DOHH2 (cell line): ENCODE results near the gene ADAM11.

ENCODE experiments used
- H3F3A ChIP-seq: fragments of 200-600 bp; sonication (generic), shearing (Covaris generic); 2 replicates; pipeline ENCODE4 v1.6.0; 2016; ENCODE audit warnings: antibody characterized with exemption, mild to moderate bottlenecking; ENCODE audit not compliant: control insufficient read depth, insufficient read depth
- H3K27ac ChIP-seq: fragments of 200-600 bp; sonication (generic); 2 replicates; pipeline ENCODE4 v1.5.1; 2014; ENCODE audit warnings: low read depth, mild to moderate bottlenecking, low read length, moderate library complexity
- H3K27me3 ChIP-seq: fragments of 200-600 bp; sonication (generic); 2 replicates; pipeline ENCODE4 v1.6.1; 2014; ENCODE audit warnings: mild to moderate bottlenecking, low read length, mixed read lengths; ENCODE audit not compliant: control insufficient read depth
- H3K36me3 ChIP-seq: fragments of 200-600 bp; sonication (generic); 2 replicates; pipeline ENCODE4 v1.6.1; 2014; ENCODE audit warnings: mild to moderate bottlenecking, low read length, moderate library complexity, mixed read lengths; ENCODE audit not compliant: control insufficient read depth
- H3K4me1 ChIP-seq: fragments of 200-600 bp; sonication (generic); 2 replicates; pipeline ENCODE4 v1.6.1; 2014; ENCODE audit warnings: mild to moderate bottlenecking, low read length, mixed read lengths; ENCODE audit not compliant: control insufficient read depth
- H3K4me2 ChIP-seq: fragments of 200-600 bp; sonication (generic); 2 replicates; pipeline ENCODE4 v1.6.0; 2014; ENCODE audit warnings: mild to moderate bottlenecking, low read length, moderate library complexity
- H3K4me3 ChIP-seq: fragments of 200-600 bp; sonication (generic); 2 replicates; pipeline ENCODE4 v1.5.1; 2014; ENCODE audit warnings: mild to moderate bottlenecking, low read length, mixed read lengths
- H3K79me2 ChIP-seq: fragments of 200-600 bp; sonication (generic); 2 replicates; pipeline ENCODE4 v1.6.1; 2014; ENCODE audit warnings: mild to moderate bottlenecking, low read length, mixed read lengths; ENCODE audit not compliant: control insufficient read depth
- H3K9me2 ChIP-seq: fragments of 200-600 bp; sonication (generic); replicated peaks from 2 replicates; pipeline ENCODE4 v1.6.1; 2014; ENCODE audit warnings: mild to moderate bottlenecking, low read length, mixed read lengths; ENCODE audit not compliant: control insufficient read depth
- H3K9me3 ChIP-seq: fragments of 200-600 bp; sonication (generic); 2 replicates; pipeline ENCODE4 v1.6.1; 2014; ENCODE audit warnings: antibody characterized with exemption, low read length, mixed read lengths; ENCODE audit not compliant: control insufficient read depth, insufficient read depth
- H4K20me1 ChIP-seq: fragments of 200-600 bp; sonication (generic); 2 replicates; pipeline ENCODE4 v1.6.0; 2014; ENCODE audit warnings: low read depth, mild to moderate bottlenecking, antibody characterized with exemption, low read length, moderate library complexity; ENCODE audit not compliant: control insufficient read depth, insufficient read depth
- EZH2phosphoT487 ChIP-seq: fragments of 200-600 bp; sonication (generic); IDR thresholded peaks from 2 replicates; pipeline ENCODE4 v1.6.1; 2017; ENCODE audit warnings: borderline replicate concordance, mild to moderate bottlenecking, antibody characterized with exemption, low read length, moderate library complexity, mixed read lengths
- TF ChIP-seq, protein P1 (sequence below): fragments of 200-600 bp; sonication (generic); IDR thresholded peaks from one replicate; pipeline ENCODE4 v1.5.1; 2014; ENCODE audit warnings: antibody characterized with exemption, mild to moderate bottlenecking, low read depth, low read length; ENCODE audit not compliant: poor library complexity, severe bottlenecking

The ADAM11 gene

DNA sequence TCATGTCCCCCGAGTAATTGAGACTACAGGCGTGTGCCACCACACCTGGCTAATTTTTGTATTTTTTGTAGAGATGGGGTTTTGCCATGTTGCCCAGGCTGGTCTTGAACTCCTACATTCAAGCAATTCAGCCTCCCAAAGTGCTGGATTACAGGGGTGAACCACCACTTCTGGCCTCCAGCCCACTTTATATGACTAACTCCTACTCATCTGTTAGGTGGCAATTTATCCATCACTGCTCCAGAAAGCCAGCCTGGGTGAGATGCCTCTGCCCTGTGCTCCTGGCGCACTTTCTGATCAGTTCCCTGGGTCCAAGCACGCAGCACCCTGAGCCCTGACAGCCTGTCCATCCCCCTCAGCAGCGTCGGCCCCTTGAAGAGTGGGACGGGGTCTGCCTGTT, 29.4 kb downstream of the ADAM11 start:
- no peaks in the 10 kb centered on the region for H3K27me3 ChIP-seq
- no peak overlapping the region for H3K4me3 ChIP-seq
- no peak overlapping the region for H3K4me2 ChIP-seq
- H3K79me2 ChIP-seq, result no peaks in the 10 kb centered on the region
- no peaks in the 10 kb centered on the region for H4K20me1 ChIP-seq
- no peaks in the 10 kb centered on the region for H3F3A ChIP-seq
- H3K9me3 ChIP-seq, result no peaks in the 10 kb centered on the region
- no peak for TF ChIP-seq EZH2phosphoT487
- H3K4me1 ChIP-seq, result no peaks in the 10 kb centered on the region
- H3K9me2 ChIP-seq, result no peaks in the 10 kb centered on the region
- no peaks in the 10 kb centered on the region for H3K36me3 ChIP-seq
- H3K27ac ChIP-seq, result no peak overlapping the region

DNA sequence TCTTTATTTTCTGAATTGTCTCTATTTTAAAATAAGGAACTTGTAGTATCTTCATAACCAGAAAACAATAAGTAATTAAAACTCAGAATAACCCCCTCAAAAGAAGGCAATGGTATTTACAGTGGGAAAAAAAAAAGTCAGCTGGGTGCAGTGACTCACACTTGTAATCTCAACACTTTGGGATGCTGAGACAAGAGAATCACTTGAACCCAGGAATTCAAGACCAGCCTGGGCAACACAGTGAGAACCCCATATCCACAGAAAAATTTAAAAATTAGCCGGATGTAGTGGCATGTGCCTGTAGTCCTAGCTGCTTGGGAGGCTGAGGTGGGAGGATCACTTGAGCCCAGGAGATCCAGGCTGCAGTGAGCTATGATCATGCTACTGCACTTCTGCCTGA, 33.5 kb downstream of the ADAM11 start:
- Histone ChIP-seq H3K79me2 (no peaks in the 10 kb centered on the region), H3K4me2 (no peak overlapping the region), H3K9me2 (no peaks in the 10 kb centered on the region), H3K27ac (no peak overlapping the region), H3K36me3 (no peaks in the 10 kb centered on the region), H3K4me3 (no peak overlapping the region), H4K20me1 (0 out of 2 replicates have a peak, but pooled peaks cover 4% of the 10 kb centered on the region), H3K4me1 (no peaks in the 10 kb centered on the region), H3F3A (0 out of 2 replicates have a peak, but pooled peaks cover 3% of the 10 kb centered on the region), H3K27me3 (no peaks in the 10 kb centered on the region), H3K9me3 (no peaks in the 10 kb centered on the region)
- TF ChIP-seq EZH2phosphoT487, result no peak
- TF ChIP-seq, protein P1, sequence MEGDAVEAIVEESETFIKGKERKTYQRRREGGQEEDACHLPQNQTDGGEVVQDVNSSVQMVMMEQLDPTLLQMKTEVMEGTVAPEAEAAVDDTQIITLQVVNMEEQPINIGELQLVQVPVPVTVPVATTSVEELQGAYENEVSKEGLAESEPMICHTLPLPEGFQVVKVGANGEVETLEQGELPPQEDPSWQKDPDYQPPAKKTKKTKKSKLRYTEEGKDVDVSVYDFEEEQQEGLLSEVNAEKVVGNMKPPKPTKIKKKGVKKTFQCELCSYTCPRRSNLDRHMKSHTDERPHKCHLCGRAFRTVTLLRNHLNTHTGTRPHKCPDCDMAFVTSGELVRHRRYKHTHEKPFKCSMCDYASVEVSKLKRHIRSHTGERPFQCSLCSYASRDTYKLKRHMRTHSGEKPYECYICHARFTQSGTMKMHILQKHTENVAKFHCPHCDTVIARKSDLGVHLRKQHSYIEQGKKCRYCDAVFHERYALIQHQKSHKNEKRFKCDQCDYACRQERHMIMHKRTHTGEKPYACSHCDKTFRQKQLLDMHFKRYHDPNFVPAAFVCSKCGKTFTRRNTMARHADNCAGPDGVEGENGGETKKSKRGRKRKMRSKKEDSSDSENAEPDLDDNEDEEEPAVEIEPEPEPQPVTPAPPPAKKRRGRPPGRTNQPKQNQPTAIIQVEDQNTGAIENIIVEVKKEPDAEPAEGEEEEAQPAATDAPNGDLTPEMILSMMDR, result no peak

DNA sequence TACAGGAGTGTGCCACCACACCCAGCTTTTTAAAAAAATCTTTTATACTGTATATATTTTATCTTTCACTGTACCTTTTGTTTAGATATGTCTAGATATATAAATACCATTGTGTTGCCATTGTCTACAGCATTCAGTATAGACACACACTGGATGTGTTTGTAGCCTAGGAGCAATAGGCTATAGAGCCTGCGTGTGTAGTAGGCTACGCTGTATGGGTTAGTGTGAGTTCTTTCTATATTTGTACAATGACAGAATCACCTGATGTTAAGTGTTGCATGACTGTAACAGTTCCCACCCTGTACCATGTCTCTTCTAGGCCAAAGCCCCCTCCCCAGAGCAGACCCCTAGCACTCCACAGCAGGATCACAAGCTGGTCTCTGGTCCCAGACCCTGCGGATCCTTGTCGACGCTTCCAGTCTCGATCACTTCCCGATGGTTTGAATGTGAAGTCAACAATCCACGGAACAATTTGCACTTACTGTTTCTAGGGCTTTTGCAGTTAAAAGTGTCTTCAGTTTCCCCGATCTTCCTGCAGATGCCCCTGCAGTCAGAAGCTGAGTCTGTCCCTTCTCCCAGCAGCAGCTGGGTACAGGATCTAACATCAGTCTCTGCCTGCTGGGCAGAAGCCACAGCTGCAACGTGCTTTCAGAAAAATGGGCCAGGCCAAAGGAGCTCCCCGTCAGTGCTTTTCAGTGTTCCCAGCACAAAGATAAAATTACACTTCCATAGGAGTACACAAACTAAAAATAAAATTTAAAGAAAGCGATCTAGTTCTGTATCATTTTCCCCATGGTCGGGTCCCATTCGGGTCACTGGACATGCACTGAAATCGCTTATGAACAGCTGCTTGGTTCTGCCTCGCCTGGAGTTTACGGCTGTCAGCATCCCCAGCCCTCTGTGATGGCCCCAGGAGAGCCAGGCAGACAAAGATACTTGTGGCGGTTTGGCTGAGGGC, 35.4 kb downstream of the ADAM11 start:
- TF ChIP-seq, protein P1, result no peak
- no peak for TF ChIP-seq EZH2phosphoT487
- no peaks in the 10 kb centered on the region for H3K9me2 ChIP-seq
- no peaks in the 10 kb centered on the region for H3K4me1 ChIP-seq
- H3K27me3 ChIP-seq, result no peaks in the 10 kb centered on the region
- H3K27ac ChIP-seq, result no peak overlapping the region
- no peak overlapping the region for H3K4me2 ChIP-seq
- 0 out of 2 replicates have a peak, but pooled peaks cover 4% of the 10 kb centered on the region for H4K20me1 ChIP-seq
- peaks cover 11% of the 10 kb centered on the region for H3K36me3 ChIP-seq
- no peaks in the 10 kb centered on the region for H3K79me2 ChIP-seq
- H3F3A ChIP-seq, result 0 out of 2 replicates have a peak, but pooled peaks cover 5% of the 10 kb centered on the region
- no peak overlapping the region for H3K4me3 ChIP-seq
- H3K9me3 ChIP-seq, result no peaks in the 10 kb centered on the region

DNA sequence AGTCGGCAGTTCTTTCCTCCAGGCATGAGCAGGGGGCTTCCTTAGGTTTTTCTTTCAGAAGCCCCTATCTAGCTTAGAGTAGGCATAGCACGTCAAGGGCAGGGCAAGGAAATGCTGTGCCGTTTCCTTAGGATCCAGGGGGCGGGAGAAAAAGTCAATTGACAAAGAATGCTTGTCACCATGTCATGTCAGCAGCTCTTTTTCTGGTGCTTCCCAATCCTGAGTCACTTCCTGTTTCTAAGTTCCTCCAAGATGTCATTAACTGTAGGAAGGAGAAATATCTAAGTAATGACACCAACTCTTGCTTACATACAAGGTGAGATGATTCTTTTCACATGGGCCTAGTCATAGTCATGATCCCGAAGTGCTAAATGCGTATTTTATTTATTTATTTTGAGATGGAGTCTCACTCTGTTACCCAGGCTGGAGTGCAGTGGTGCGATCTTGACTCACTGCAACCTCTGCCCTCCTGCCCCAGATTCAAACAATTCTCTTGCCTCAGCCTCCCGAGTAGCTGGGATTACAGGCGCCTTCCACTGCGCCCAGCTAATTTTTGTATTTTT, 36.1 kb downstream of the ADAM11 start:
- no peak overlapping the region for H3K4me2 ChIP-seq
- H3F3A ChIP-seq, result 0 out of 2 replicates have a peak, but pooled peaks cover 5% of the 10 kb centered on the region
- H3K9me2 ChIP-seq, result no peaks in the 10 kb centered on the region
- no peak overlapping the region for H3K4me3 ChIP-seq
- H3K79me2 ChIP-seq, result no peaks in the 10 kb centered on the region
- H3K27ac ChIP-seq, result no peak overlapping the region
- H4K20me1 ChIP-seq, result 0 out of 2 replicates have a peak, but pooled peaks cover 4% of the 10 kb centered on the region
- TF ChIP-seq, protein P1, result no peak
- no peak for TF ChIP-seq EZH2phosphoT487
- H3K27me3 ChIP-seq, result no peaks in the 10 kb centered on the region
- H3K36me3 ChIP-seq, result peaks cover 16% of the 10 kb centered on the region
- no peaks in the 10 kb centered on the region for H3K4me1 ChIP-seq
- no peaks in the 10 kb centered on the region for H3K9me3 ChIP-seq
